ENCODE data around the gene RUNDC3A. TPM values are rescaled to one million over a fixed set of nuclear protein-coding genes. Genes with fewer than 3 reads are reported as not detected.

The RUNDC3A gene
- total and polyA plus RNA-seq, 2 of the 13 experiments (the other 11 are each of a cell fraction or from before 2014, with no cell fraction given): 0.25 TPM; not detected in 1

DNA sequence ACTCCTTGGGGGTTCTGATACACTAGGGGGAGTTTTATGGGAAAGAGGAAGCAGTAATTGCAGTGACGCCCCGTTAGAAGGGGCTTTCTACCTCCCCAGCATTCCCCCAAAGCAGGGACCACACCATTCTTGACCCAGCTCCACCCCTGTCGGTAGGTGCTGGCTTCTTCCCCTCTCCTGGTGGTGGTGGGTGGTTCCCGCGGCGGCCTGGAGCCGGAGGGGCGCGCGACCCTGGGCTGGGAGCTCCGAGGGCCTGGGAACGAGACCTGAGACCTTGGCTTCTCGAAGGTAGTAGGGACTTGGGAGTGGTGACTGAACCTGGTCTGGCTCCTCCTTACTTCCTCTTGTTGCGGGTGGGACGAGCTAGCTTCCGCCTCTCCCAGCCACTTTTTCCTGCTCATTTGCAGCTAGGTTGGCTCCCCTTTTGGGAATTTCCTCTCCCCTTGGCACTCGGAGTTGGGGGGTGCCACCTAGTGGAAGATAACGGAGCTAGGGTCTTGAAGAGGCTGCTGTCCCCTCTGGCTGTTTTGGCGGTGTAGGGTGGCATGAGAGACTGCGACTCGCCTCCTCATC, 37.1 kb downstream of the RUNDC3A start (continued):
- TF ChIP-seq ZNF350 (CRISPR knock-in tag; IDR thresholded peaks at IDR 0.05; ENCODE audit: borderline replicate concordance, low read depth) (peak; percentile 63; the same call in 1 of the 2 replicates), NFKB2 (CRISPR knock-in tag; IDR thresholded peaks at IDR 0.05; ENCODE audit: borderline replicate concordance) (0 out of 2 replicates have a peak, but pooled peaks have one; percentile 2), HMG20B (CRISPR knock-in tag; conservative IDR thresholded peaks at IDR 0.05) (no peak), ZNF629 (CRISPR knock-in tag; conservative IDR thresholded peaks at IDR 0.05) (no peak), ZNF839 (CRISPR knock-in tag; IDR thresholded peaks at IDR 0.05; ENCODE audit: borderline replicate concordance) (0 out of 2 replicates have a peak, but pooled peaks have one; percentile 78), EP300 (IDR thresholded peaks at IDR 0.05; ENCODE audit: low read depth in 2 of 2, low read length in 2 of 2) (no peak), EP300 (CRISPR knock-in tag; IDR thresholded peaks at IDR 0.05; ENCODE audit: borderline replicate concordance) (no peak), SMC3 (IDR thresholded peaks at IDR 0.05; ENCODE audit: low read length) (peak; percentile 59; the same call in 1 of the 2 replicates)
- TF ChIP-seq, protein P1, sequence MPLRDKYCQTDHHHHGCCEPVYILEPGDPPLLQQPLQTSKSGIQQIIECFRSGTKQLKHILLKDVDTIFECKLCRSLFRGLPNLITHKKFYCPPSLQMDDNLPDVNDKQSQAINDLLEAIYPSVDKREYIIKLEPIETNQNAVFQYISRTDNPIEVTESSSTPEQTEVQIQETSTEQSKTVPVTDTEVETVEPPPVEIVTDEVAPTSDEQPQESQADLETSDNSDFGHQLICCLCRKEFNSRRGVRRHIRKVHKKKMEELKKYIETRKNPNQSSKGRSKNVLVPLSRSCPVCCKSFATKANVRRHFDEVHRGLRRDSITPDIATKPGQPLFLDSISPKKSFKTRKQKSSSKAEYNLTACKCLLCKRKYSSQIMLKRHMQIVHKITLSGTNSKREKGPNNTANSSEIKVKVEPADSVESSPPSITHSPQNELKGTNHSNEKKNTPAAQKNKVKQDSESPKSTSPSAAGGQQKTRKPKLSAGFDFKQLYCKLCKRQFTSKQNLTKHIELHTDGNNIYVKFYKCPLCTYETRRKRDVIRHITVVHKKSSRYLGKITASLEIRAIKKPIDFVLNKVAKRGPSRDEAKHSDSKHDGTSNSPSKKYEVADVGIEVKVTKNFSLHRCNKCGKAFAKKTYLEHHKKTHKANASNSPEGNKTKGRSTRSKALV (CRISPR knock-in tag; IDR thresholded peaks at IDR 0.05): peak; percentile 53; the same call in 1 of the 2 replicates
- TF ChIP-seq, protein P2, sequence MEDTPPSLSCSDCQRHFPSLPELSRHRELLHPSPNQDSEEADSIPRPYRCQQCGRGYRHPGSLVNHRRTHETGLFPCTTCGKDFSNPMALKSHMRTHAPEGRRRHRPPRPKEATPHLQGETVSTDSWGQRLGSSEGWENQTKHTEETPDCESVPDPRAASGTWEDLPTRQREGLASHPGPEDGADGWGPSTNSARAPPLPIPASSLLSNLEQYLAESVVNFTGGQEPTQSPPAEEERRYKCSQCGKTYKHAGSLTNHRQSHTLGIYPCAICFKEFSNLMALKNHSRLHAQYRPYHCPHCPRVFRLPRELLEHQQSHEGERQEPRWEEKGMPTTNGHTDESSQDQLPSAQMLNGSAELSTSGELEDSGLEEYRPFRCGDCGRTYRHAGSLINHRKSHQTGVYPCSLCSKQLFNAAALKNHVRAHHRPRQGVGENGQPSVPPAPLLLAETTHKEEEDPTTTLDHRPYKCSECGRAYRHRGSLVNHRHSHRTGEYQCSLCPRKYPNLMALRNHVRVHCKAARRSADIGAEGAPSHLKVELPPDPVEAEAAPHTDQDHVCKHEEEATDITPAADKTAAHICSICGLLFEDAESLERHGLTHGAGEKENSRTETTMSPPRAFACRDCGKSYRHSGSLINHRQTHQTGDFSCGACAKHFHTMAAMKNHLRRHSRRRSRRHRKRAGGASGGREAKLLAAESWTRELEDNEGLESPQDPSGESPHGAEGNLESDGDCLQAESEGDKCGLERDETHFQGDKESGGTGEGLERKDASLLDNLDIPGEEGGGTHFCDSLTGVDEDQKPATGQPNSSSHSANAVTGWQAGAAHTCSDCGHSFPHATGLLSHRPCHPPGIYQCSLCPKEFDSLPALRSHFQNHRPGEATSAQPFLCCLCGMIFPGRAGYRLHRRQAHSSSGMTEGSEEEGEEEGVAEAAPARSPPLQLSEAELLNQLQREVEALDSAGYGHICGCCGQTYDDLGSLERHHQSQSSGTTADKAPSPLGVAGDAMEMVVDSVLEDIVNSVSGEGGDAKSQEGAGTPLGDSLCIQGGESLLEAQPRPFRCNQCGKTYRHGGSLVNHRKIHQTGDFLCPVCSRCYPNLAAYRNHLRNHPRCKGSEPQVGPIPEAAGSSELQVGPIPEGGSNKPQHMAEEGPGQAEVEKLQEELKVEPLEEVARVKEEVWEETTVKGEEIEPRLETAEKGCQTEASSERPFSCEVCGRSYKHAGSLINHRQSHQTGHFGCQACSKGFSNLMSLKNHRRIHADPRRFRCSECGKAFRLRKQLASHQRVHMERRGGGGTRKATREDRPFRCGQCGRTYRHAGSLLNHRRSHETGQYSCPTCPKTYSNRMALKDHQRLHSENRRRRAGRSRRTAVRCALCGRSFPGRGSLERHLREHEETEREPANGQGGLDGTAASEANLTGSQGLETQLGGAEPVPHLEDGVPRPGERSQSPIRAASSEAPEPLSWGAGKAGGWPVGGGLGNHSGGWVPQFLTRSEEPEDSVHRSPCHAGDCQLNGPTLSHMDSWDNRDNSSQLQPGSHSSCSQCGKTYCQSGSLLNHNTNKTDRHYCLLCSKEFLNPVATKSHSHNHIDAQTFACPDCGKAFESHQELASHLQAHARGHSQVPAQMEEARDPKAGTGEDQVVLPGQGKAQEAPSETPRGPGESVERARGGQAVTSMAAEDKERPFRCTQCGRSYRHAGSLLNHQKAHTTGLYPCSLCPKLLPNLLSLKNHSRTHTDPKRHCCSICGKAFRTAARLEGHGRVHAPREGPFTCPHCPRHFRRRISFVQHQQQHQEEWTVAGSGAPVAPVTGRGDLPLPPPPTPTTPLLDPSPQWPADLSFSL (CRISPR knock-in tag; IDR thresholded peaks at IDR 0.05): no peak
- TF ChIP-seq, protein P3, sequence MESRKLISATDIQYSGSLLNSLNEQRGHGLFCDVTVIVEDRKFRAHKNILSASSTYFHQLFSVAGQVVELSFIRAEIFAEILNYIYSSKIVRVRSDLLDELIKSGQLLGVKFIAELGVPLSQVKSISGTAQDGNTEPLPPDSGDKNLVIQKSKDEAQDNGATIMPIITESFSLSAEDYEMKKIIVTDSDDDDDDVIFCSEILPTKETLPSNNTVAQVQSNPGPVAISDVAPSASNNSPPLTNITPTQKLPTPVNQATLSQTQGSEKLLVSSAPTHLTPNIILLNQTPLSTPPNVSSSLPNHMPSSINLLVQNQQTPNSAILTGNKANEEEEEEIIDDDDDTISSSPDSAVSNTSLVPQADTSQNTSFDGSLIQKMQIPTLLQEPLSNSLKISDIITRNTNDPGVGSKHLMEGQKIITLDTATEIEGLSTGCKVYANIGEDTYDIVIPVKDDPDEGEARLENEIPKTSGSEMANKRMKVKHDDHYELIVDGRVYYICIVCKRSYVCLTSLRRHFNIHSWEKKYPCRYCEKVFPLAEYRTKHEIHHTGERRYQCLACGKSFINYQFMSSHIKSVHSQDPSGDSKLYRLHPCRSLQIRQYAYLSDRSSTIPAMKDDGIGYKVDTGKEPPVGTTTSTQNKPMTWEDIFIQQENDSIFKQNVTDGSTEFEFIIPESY (CRISPR knock-in tag; IDR thresholded peaks at IDR 0.05): peak; percentile 60; the same call in 1 of the 2 replicates
- TF ChIP-seq, protein P4, sequence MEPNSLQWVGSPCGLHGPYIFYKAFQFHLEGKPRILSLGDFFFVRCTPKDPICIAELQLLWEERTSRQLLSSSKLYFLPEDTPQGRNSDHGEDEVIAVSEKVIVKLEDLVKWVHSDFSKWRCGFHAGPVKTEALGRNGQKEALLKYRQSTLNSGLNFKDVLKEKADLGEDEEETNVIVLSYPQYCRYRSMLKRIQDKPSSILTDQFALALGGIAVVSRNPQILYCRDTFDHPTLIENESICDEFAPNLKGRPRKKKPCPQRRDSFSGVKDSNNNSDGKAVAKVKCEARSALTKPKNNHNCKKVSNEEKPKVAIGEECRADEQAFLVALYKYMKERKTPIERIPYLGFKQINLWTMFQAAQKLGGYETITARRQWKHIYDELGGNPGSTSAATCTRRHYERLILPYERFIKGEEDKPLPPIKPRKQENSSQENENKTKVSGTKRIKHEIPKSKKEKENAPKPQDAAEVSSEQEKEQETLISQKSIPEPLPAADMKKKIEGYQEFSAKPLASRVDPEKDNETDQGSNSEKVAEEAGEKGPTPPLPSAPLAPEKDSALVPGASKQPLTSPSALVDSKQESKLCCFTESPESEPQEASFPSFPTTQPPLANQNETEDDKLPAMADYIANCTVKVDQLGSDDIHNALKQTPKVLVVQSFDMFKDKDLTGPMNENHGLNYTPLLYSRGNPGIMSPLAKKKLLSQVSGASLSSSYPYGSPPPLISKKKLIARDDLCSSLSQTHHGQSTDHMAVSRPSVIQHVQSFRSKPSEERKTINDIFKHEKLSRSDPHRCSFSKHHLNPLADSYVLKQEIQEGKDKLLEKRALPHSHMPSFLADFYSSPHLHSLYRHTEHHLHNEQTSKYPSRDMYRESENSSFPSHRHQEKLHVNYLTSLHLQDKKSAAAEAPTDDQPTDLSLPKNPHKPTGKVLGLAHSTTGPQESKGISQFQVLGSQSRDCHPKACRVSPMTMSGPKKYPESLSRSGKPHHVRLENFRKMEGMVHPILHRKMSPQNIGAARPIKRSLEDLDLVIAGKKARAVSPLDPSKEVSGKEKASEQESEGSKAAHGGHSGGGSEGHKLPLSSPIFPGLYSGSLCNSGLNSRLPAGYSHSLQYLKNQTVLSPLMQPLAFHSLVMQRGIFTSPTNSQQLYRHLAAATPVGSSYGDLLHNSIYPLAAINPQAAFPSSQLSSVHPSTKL (CRISPR knock-in tag; IDR thresholded peaks at IDR 0.05): 0 out of 2 replicates have a peak, but pooled peaks have one; percentile 3
